GM12878 (cell line): Measurements from ENCODE around the gene CGA. TPM values are rescaled to one million over a fixed set of nuclear protein-coding genes. Genes with fewer than 3 reads are reported as not detected.

ENCODE experiments used
- ATAC-seq: fragments of 200-7000 bp; cut with Tn5 transposase; 3 replicates; pipeline ENCODE4 v1.9.1; 2020; ENCODE audit warnings: mild to moderate bottlenecking, moderate library complexity
- BruUV-seq: library from RNA; stranded (reverse); fragments of 400-500 nt; replicated peaks from 2 replicates; lab custom pipeline; 2021; lab: Mats Ljungman, UMichigan
- CTCF ChIA-PET: fragments of 300-600 bp; sonication (Branson Sonifier 250); formaldehyde crosslinking; extraction: SDS; loops from one replicate; lab custom pipeline; 2021; ENCODE audit warnings: inconsistent platforms; lab: Yijun Ruan, JAX
- POLR2A ChIA-PET: fragments of 350-600 bp; formaldehyde crosslinking; extraction: SDS; loops from one replicate; lab custom pipeline; 2021; ENCODE audit warnings: inconsistent platforms; lab: Charles Lee
- RAD21 ChIA-PET: fragments of 300-600 bp; sonication (Branson Sonifier 250); formaldehyde crosslinking; loops from one replicate; lab custom pipeline; 2023; ENCODE audit warnings: antibody characterized with exemption; ENCODE audit not compliant: unreplicated experiment; lab: Charles Lee
- SMC1A ChIA-PET: fragments of 300-600 bp; sonication (Branson Sonifier 250); formaldehyde crosslinking; loops from one replicate; lab custom pipeline; 2023; ENCODE audit not compliant: unreplicated experiment, uncharacterized antibody; lab: Charles Lee
- DNase-seq: peaks from one replicate; pipeline ENCODE4 v3.0.0-alpha.2; 2011; ENCODE audit warnings: low read depth, low spot score
- FAIRE-seq: peaks from 3 replicates; lab custom pipeline; 2011; peaks lifted over from hg19 to GRCh38; lab: Jason Lieb, UNC
- H2AFZ ChIP-seq: 2 replicates; pipeline ENCODE4 v1.6.0; 2011; ENCODE audit warnings: low read depth, low read length, control low read depth; ENCODE audit not compliant: control insufficient read depth
- H3K27ac ChIP-seq: 2 replicates; pipeline ENCODE4 v1.5.1; 2011; ENCODE audit warnings: control low read depth; ENCODE audit not compliant: control insufficient read depth, insufficient read depth
- H3K27me3 ChIP-seq, 2 experiments: replicated peaks in 1 of 2; 2 replicates each; pipeline versions ENCODE4 v1.6.0 to v1.6.1; 2011; ENCODE audit warnings: low read length in 1 of 2; ENCODE audit not compliant: control insufficient read depth in 2 of 2, insufficient read depth in 2 of 2
- H3K36me3 ChIP-seq, 2 experiments: 2 replicates each; pipeline ENCODE4 v1.5.1; 2011; ENCODE audit warnings: low read length in 1 of 2; ENCODE audit not compliant: control insufficient read depth in 2 of 2, insufficient read depth in 2 of 2
- H3K4me1 ChIP-seq: 2 replicates; pipeline ENCODE4 v1.6.1; 2011; ENCODE audit warnings: mild to moderate bottlenecking, low read length, moderate library complexity, mixed read lengths; ENCODE audit not compliant: control insufficient read depth, insufficient read depth
- H3K4me2 ChIP-seq: 2 replicates; pipeline ENCODE4 v1.6.0; 2011; ENCODE audit warnings: control low read depth; ENCODE audit not compliant: control insufficient read depth, insufficient read depth
- H3K4me3 ChIP-seq: fragments of 200-600 bp; sonication (generic); 2 replicates; pipeline ENCODE4 v1.5.1; 2016
- H3K79me2 ChIP-seq: 2 replicates; pipeline ENCODE4 v1.6.0; 2011; ENCODE audit warnings: low read length; ENCODE audit not compliant: control insufficient read depth, insufficient read depth
- H3K9ac ChIP-seq: 2 replicates; pipeline ENCODE4 v1.8.0; 2011; ENCODE audit warnings: low read length, control low read depth, mixed read lengths; ENCODE audit not compliant: control insufficient read depth, insufficient read depth
- H3K9me3 ChIP-seq: replicated peaks from 3 replicates; pipeline ENCODE4 v1.5.1; 2011; ENCODE audit warnings: mild to moderate bottlenecking, low read length; ENCODE audit not compliant: control insufficient read depth, insufficient read depth
- H4K20me1 ChIP-seq: 2 replicates; pipeline ENCODE4 v1.6.0; 2011; ENCODE audit not compliant: control insufficient read depth, insufficient read depth
- CTCF ChIP-seq, 3 experiments: IDR thresholded peaks in 2 of 3; conservative IDR thresholded peaks in 1 of 3; 2 replicates each; pipeline ENCODE4 v1.5.1; 2011; ENCODE audit warnings: low read depth in 3 of 3, low read length in 3 of 3, mild to moderate bottlenecking in 3 of 3, control low read depth in 2 of 3, moderate library complexity in 2 of 3, inconsistent platforms in 1 of 3, mixed read lengths in 1 of 3; ENCODE audit not compliant: control insufficient read depth in 2 of 3, insufficient read depth in 1 of 3; ENCODE audit errors: extremely low read depth in 1 of 3
- ELK1 ChIP-seq: IDR thresholded peaks from 2 replicates; pipeline ENCODE4 v1.6.1; 2012; ENCODE audit warnings: low read depth, low read length, improper control_type of control experiment
- NR2F1 ChIP-seq: fragments of 450-650 bp; conservative IDR thresholded peaks from 2 replicates; pipeline ENCODE4 v1.6.1; 2017; ENCODE audit warnings: mild to moderate bottlenecking
- POLR2AphosphoS2 ChIP-seq: IDR thresholded peaks from 2 replicates; pipeline ENCODE4 v1.6.1; 2011; ENCODE audit warnings: low read depth, mild to moderate bottlenecking, low read length, improper control_type of control experiment, moderate library complexity
- RAD51 ChIP-seq: fragments of 450-650 bp; IDR thresholded peaks from 2 replicates; pipeline ENCODE4 v1.6.1; 2016; ENCODE audit warnings: moderate library complexity, mild to moderate bottlenecking, inconsistent platforms
- RUNX3 ChIP-seq: IDR thresholded peaks from 2 replicates; pipeline ENCODE4 v1.6.1; 2012; ENCODE audit warnings: low read length, inconsistent platforms
- SMAD1 ChIP-seq: fragments of 450-650 bp; IDR thresholded peaks from 2 replicates; pipeline ENCODE4 v1.6.1; 2018; ENCODE audit warnings: mild to moderate bottlenecking, low read depth; ENCODE audit not compliant: partially characterized antibody
- SPI1 ChIP-seq: IDR thresholded peaks from 2 replicates; pipeline ENCODE4 v1.6.1; 2011; ENCODE audit warnings: low read depth, mild to moderate bottlenecking, low read length, moderate library complexity, borderline replicate concordance; ENCODE audit not compliant: insufficient read depth
- SREBF2 ChIP-seq: IDR thresholded peaks from 2 replicates; pipeline ENCODE4 v1.6.1; 2012; ENCODE audit warnings: mild to moderate bottlenecking, low read length
- STAT3 ChIP-seq: IDR thresholded peaks from 2 replicates; pipeline ENCODE4 v1.6.1; 2011; ENCODE audit warnings: low read depth, low read length, improper control_type of control experiment
- TARDBP ChIP-seq: IDR thresholded peaks from 2 replicates; pipeline ENCODE4 v1.6.1; 2016; ENCODE audit warnings: borderline replicate concordance
- TBL1XR1 ChIP-seq: IDR thresholded peaks from 2 replicates; pipeline ENCODE4 v1.6.1; 2012; ENCODE audit warnings: low read depth, low read length, improper control_type of control experiment
- TCF12 ChIP-seq: IDR thresholded peaks from 2 replicates; pipeline ENCODE4 v1.6.1; 2011; ENCODE audit warnings: low read depth, mild to moderate bottlenecking, low read length
- ZBED1 ChIP-seq: IDR thresholded peaks from 2 replicates; pipeline ENCODE4 v1.6.1; 2016; ENCODE audit warnings: borderline replicate concordance
- ZNF274 ChIP-seq: IDR thresholded peaks from one replicate; pipeline ENCODE4 v1.8.0; 2011; ENCODE audit not compliant: insufficient read length, insufficient read depth
- ZSCAN29 ChIP-seq: fragments of 450-650 bp; IDR thresholded peaks from 2 replicates; pipeline ENCODE4 v1.6.1; 2017; ENCODE audit warnings: mild to moderate bottlenecking, moderate library complexity
- WGBS: methylation state at CpG from one replicate; pipeline ENCODE4 v1.1.6; 2016; ENCODE audit warnings: low lambda C conversion rate; ENCODE audit not compliant: insufficient replicate concordance, insufficient coverage; ENCODE audit errors: missing lambda C conversion rate; 5-methylcytosine and 5-hydroxymethylcytosine counted together
- in situ Hi-C: fragments of 300-500 bp; cut with MboI; formaldehyde crosslinking; loops from 9 replicates; pipeline ENCODE4 v1.14.3; 2018; ENCODE audit warnings: mixed read lengths
- intact Hi-C: fragments of 100-400 bp; cut with micrococcal nuclease; formaldehyde crosslinking; loops from one replicate; pipeline ENCODE4 v1.14.2; 2022; ENCODE audit not compliant: unreplicated experiment
- polyA plus RNA-seq, 11 experiments: library from polyadenylated mRNA; depleted of rRNA in 4 of 11; unstranded in 6 of 11; stranded (reverse) in 5 of 11; fragments of >200 nt; fragmentation: Nextera tagmentation in 4 of 11; fragmentation: Illumina TruSeq in 1 of 11; extraction: Ambion mirVana in 4 of 11; extraction: Trizol in 1 of 11; gene quantifications; 1 replicate in 1 of 11; 2 replicates in 10 of 11; pipeline versions ENCODE4 v1.2.1 to v1.2.3, GENCODE V29; 2011 to 2016; ENCODE audit warnings: inconsistent platforms in 2 of 11, missing spikeins in 2 of 11, low read depth in 1 of 11
- total RNA-seq, 4 experiments: library from RNA; depleted of rRNA in 3 of 4; stranded (reverse); fragments of >200 nt in 3 of 4; fragmentation: Illumina TruSeq in 1 of 4; extraction: Trizol in 1 of 4; gene quantifications; 2 replicates each; pipeline versions ENCODE4 v1.2.1 to v1.2.3, GENCODE V29; 2013 to 2021

The CGA gene
- total and polyA plus RNA-seq, 10 of the 15 experiments (the other 5 are each of a cell fraction or from before 2014, with no cell fraction given) = 0.10 to 0.27 (median 0.12) TPM; not detected in 6

GRCh38 chr6:87102151-87102621, 7.3 kb upstream of the CGA start:
- WGBS = 10% methylated on average over 1 of the region's 1 CpG
- peak overlapping the region; percentile 29 for H2AFZ ChIP-seq
- H3K27ac ChIP-seq = no peak overlapping the region
- H3K9ac ChIP-seq = no peak overlapping the region
- BruUV-seq = no TSS peak
- H3K4me3 ChIP-seq = no peak overlapping the region
- no peak for DNase-seq
- no peaks in the 10 kb centered on the region for H3K4me1 ChIP-seq
- SMC1A ChIA-PET = interaction anchor here (0.7 to 1.0 kb wide), 2 partner anchors 15 to 35 kb away, joined by 3 read pairs; no protein-coding TSS in a partner anchor
- POLR2A ChIA-PET = no interaction called here
- H3K36me3 ChIP-seq = no peaks in the 10 kb centered on the region
- no peaks in the 10 kb centered on the region for H4K20me1 ChIP-seq
- intact Hi-C loops = no loop called here
- ATAC-seq = peak; percentile 68
- H3K27me3 ChIP-seq = no peaks in the 10 kb centered on the region
- no peaks in the 10 kb centered on the region for H3K79me2 ChIP-seq
- H3K9me3 ChIP-seq = no peaks in the 10 kb centered on the region
- no peak for TF ChIP-seq TCF12
- TF ChIP-seq ZNF274 = no peak
- peak; percentile 46; the same call in 1 of the 2 replicates for TF ChIP-seq SPI1
- H3K4me2 ChIP-seq = no peak overlapping the region
- RAD21 ChIA-PET = interaction anchor here (0.8 kb wide), 1 partner anchor 88 kb away, joined by 3 read pairs; no protein-coding TSS in a partner anchor
- FAIRE-seq = no peak
- in situ Hi-C loops = no loop called here
- CTCF ChIA-PET = interaction anchor here (0.6 to 2.0 kb wide), 2 partner anchors 22 to 392 kb away, joined by 3 to 10 read pairs; no protein-coding TSS in a partner anchor

- H3K4me2 ChIP-seq = no peak overlapping the region
- H3K27me3 ChIP-seq = no peaks in the 10 kb centered on the region
- intact Hi-C loops = no loop called here
- no peak for DNase-seq
- POLR2A ChIA-PET = no interaction called here
- RAD21 ChIA-PET = no interaction called here
- no peaks in the 10 kb centered on the region for H4K20me1 ChIP-seq
- H3K36me3 ChIP-seq = no peaks in the 10 kb centered on the region
- no peak overlapping the region for H3K4me3 ChIP-seq
- ATAC-seq = no peak
- in situ Hi-C loops = no loop called here
- FAIRE-seq = no peak
- CTCF ChIA-PET = interaction anchor here (0.8 to 2.5 kb wide), 2 partner anchors 22 to 34 kb away, joined by 3 to 11 read pairs; no protein-coding TSS in a partner anchor
- H3K4me1 ChIP-seq = no peaks in the 10 kb centered on the region
- no peaks in the 10 kb centered on the region for H3K79me2 ChIP-seq
- H3K27ac ChIP-seq = no peak overlapping the region
- BruUV-seq = no TSS peak
- no peak overlapping the region for H3K9ac ChIP-seq
- SMC1A ChIA-PET = interaction anchor here (1.0 to 1.4 kb wide), 2 partner anchors 16 to 34 kb away, joined by 3 read pairs; no protein-coding TSS in a partner anchor
- no peaks in the 10 kb centered on the region for H3K9me3 ChIP-seq
- WGBS = 96% methylated on average over 2 of the region's 2 CpGs
- no peak overlapping the region for H2AFZ ChIP-seq
- TF ChIP-seq CTCF (IDR thresholded peaks at IDR 0.05 in 2 of 3, conservative IDR thresholded peaks at IDR 0.05 in 1 of 3; ENCODE audit: control insufficient read depth in 2 of 3, extremely low read depth in 1 of 3, insufficient read depth in 1 of 3, low read depth in 3 of 3, low read length in 3 of 3) (no peak), TBL1XR1 (no peak), RAD51 (no peak), STAT3 (no peak), RUNX3 (no peak), ZBED1 (no peak), TARDBP (no peak), SMAD1 (no peak), POLR2AphosphoS2 (no peak), ZSCAN29 (no peak), NR2F1 (no peak), ELK1 (no peak), SREBF2 (no peak)
Observed at GRCh38 chr6:87101067-87101466, 6.2 kb upstream of the CGA start.
